Osteocyte (in vitro differentiated cells): ENCODE results near the gene CLCNKA. TPM values are rescaled to one million over a fixed set of nuclear protein-coding genes. Genes with fewer than 3 reads are reported as not detected.

Source experiments
- DNase-seq: peaks from one replicate; pipeline ENCODE4 v3.0.0; 2021; ENCODE audit warnings: mixed read lengths; ENCODE audit not compliant: unreplicated experiment; ENCODE audit errors: extremely low spot score
- H3K27ac Mint-ChIP-seq: one replicate; pipeline ENCODE4 v1.8.0; 2021; ENCODE audit warnings: mild to moderate bottlenecking, mixed read lengths; ENCODE audit not compliant: unreplicated experiment
- H3K27me3 Mint-ChIP-seq: one replicate; pipeline ENCODE4 v1.8.0; 2021; ENCODE audit warnings: mixed read lengths; ENCODE audit not compliant: unreplicated experiment
- H3K36me3 Mint-ChIP-seq: one replicate; pipeline ENCODE4 v1.8.0; 2021; ENCODE audit warnings: mixed read lengths; ENCODE audit not compliant: unreplicated experiment
- H3K4me1 Mint-ChIP-seq: one replicate; pipeline ENCODE4 v1.8.0; 2021; ENCODE audit warnings: mixed read lengths; ENCODE audit not compliant: unreplicated experiment
- H3K4me3 Mint-ChIP-seq: one replicate; pipeline ENCODE4 v1.8.0; 2021; ENCODE audit warnings: mild to moderate bottlenecking, moderate library complexity, mixed read lengths; ENCODE audit not compliant: unreplicated experiment
- H3K9me3 Mint-ChIP-seq: one replicate; pipeline ENCODE4 v1.8.0; 2021; ENCODE audit warnings: mixed read lengths; ENCODE audit not compliant: unreplicated experiment
- CTCF ChIP-seq: fragments of 200-600 bp; sonication (generic); IDR thresholded peaks from 2 replicates; pipeline ENCODE4 v1.5.0; 2021; ENCODE audit warnings: antibody characterized with exemption, mild to moderate bottlenecking, moderate library complexity
- total RNA-seq: library from RNA; stranded (reverse); gene quantifications from 2 replicates; pipeline ENCODE4 v1.2.1, GENCODE V29; 2021

Gene CLCNKA
- total RNA-seq, 1 donor from 2014 or later = not detected

DNA sequence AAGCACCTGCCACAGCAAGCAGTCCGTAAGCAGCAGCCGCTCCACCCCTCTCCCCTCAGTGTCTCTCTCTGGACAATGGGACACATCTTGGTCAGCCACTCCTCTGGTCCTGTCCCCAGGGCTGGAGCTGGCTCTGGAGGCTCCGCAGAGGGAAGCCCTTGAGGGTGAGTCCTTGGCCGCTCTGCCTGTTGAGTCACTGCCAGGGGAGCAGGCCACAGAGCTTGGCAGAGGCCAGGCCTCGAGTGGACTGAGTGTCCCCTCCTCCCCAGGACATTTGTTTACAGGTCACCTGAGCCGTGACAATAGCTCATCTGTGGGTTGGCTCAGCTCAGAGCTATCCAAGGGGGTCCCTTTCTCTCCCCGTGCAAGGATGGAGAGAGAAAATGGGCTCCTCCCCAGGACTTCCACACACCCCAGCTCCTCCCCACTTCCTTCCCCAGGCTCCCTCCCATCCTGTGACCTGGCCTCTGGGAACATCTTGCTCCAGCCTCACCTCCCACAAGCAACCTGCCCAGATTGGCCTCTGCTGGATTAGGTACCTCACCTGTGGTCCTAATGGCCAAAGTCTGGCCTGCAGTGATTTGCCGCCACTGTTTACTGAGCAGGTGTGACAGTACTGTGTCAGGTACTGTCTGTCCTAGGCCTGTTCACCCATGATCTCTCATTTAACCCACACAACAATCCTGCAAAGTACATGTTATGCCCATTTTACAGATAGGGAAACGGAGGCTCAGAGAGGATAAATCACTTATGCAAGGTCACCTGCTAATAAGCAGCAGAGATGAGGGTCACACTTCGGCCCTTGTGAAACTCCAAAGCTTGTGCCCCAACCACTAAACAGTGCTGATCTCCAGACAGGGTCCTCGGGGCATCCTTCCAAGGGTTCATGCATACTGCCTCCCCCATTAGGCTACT lies 46.8 kb downstream of the CLCNKA start:
- H3K9me3 Mint-ChIP-seq = no peaks in the 10 kb centered on the region
- H3K27ac Mint-ChIP-seq = peak overlapping the region; percentile 31
- H3K36me3 Mint-ChIP-seq = no peaks in the 10 kb centered on the region
- peaks cover 12% of the 10 kb centered on the region for H3K27me3 Mint-ChIP-seq
- H3K4me3 Mint-ChIP-seq = no peak overlapping the region
- H3K4me1 Mint-ChIP-seq = peaks cover 11% of the 10 kb centered on the region
- no peak for DNase-seq
- TF ChIP-seq CTCF = no peak

- no peak for TF ChIP-seq CTCF
- no peaks in the 10 kb centered on the region for H3K27me3 Mint-ChIP-seq
- no peak for DNase-seq
- no peaks in the 10 kb centered on the region for H3K9me3 Mint-ChIP-seq
- no peak overlapping the region for H3K4me3 Mint-ChIP-seq
- H3K36me3 Mint-ChIP-seq = no peaks in the 10 kb centered on the region
- H3K27ac Mint-ChIP-seq = no peak overlapping the region
- peaks cover 8% of the 10 kb centered on the region for H3K4me1 Mint-ChIP-seq
Measured at GRCh38 chr1:16070640-16071355, 49.0 kb downstream of the CLCNKA start.

GRCh38 chr1:16071614-16072013 lies 49.8 kb downstream of the CLCNKA start:
- H3K27ac Mint-ChIP-seq = no peak overlapping the region

GRCh38 chr1:16072095-16072494 lies 50.3 kb downstream of the CLCNKA start:
- no peak for TF ChIP-seq CTCF
- H3K4me3 Mint-ChIP-seq = no peak overlapping the region
- H3K36me3 Mint-ChIP-seq = no peaks in the 10 kb centered on the region
- H3K4me1 Mint-ChIP-seq = peaks cover 17% of the 10 kb centered on the region
- no peak overlapping the region for H3K27ac Mint-ChIP-seq
- no peaks in the 10 kb centered on the region for H3K27me3 Mint-ChIP-seq
- no peaks in the 10 kb centered on the region for H3K9me3 Mint-ChIP-seq
- DNase-seq = no peak

More at GRCh38 chr1:16071614-16072013, 49.8 kb downstream of the CLCNKA start:
- no peaks in the 10 kb centered on the region for H3K9me3 Mint-ChIP-seq
- no peak for DNase-seq
- H3K4me3 Mint-ChIP-seq = no peak overlapping the region
- no peaks in the 10 kb centered on the region for H3K36me3 Mint-ChIP-seq
- H3K4me1 Mint-ChIP-seq = peaks cover 12% of the 10 kb centered on the region
- no peaks in the 10 kb centered on the region for H3K27me3 Mint-ChIP-seq
- no peak for TF ChIP-seq CTCF
